Colonic mucosa (tissue), 4 donors: ENCODE data around the gene CAPN9. TPM values are rescaled to one million over a fixed set of nuclear protein-coding genes. Genes with fewer than 3 reads are reported as not detected.

Experiments used
- DNase-seq: peaks from one replicate; pipeline ENCODE4 v3.0.0-alpha.2; 2020
- H3K27ac ChIP-seq: fragments of 200-600 bp; one replicate; pipeline ENCODE4 v1.8.0; 2021
- H3K27me3 ChIP-seq: fragments of 200-600 bp; one replicate; pipeline ENCODE4 v1.8.0; 2021
- H3K36me3 ChIP-seq: fragments of 200-600 bp; one replicate; pipeline ENCODE4 v1.8.0; 2021
- H3K4me1 ChIP-seq: fragments of 200-600 bp; one replicate; pipeline ENCODE4 v1.8.0; 2021; ENCODE audit warnings: mild to moderate bottlenecking
- H3K4me3 ChIP-seq: fragments of 200-600 bp; one replicate; pipeline ENCODE4 v1.8.0; 2021
- H3K9ac ChIP-seq, 2 donors: one replicate each; pipeline ENCODE4 v1.7.0; 2013; ENCODE audit warnings: control low read depth in 2 of 2, low read depth in 2 of 2, low read length in 2 of 2
- H3K9me3 ChIP-seq: fragments of 200-600 bp; one replicate; pipeline ENCODE4 v1.8.0; 2021
- intact Hi-C: fragments of 100-400 bp; cut with DNase I; formaldehyde crosslinking; loops from one replicate; pipeline ENCODE4 v1.14.1; 2022
- total RNA-seq, 2 donors: library from RNA; stranded (reverse); fragmentation: NEBNext Ultra II Directional in 1 of 2; extraction: Animal tissue kit (Norgen Biotek cat#: 25700) in 1 of 2; gene quantifications; one replicate each; pipeline ENCODE4 v1.2.1, GENCODE V29; 2021
- TF ChIP-seq, protein P1 (sequence below): fragments of 200-600 bp; IDR thresholded peaks from one replicate; pipeline ENCODE4 v1.8.0; 2022; ENCODE audit warnings: antibody characterized with exemption, mild to moderate bottlenecking
- donor health status: healthy.
- donor health status: DM: no; HTN: no; CAD: no.
- donor health status: DM: no; HTN: no; CAD: no.

The CAPN9 gene
- total RNA-seq, 2 donors from 2014 or later: 14.3 to 36.3 TPM

DNA sequence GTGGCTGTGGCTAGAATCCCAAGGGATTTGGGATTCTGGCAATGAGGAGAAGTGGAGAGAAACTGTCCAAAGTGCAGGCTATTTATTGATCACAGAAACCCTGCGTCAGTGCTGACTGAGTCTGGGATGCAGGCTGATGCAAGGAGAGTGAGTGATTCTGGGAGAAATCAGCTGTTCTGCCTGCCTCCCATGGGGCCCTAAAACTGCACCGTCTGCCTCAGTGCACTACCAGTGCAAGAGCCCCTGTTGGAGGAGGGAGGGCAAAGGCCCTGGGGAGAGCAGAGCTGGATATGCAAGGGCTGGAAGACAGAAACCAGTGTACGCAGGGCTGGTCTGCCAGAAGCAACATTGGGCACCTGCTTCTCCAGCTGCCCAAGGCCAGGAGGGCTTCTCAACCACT is 78.6 kb downstream of the CAPN9 start:
- Histone ChIP-seq H3K9ac (no peak overlapping the region), H3K27me3 (no peaks in the 10 kb centered on the region), H3K4me1 (no peaks in the 10 kb centered on the region), H3K27ac (no peak overlapping the region), H3K4me3 (no peak overlapping the region), H3K36me3 (no peaks in the 10 kb centered on the region), H3K9me3 (no peaks in the 10 kb centered on the region)
- intact Hi-C loops: no loop called here
- TF ChIP-seq, protein P1, sequence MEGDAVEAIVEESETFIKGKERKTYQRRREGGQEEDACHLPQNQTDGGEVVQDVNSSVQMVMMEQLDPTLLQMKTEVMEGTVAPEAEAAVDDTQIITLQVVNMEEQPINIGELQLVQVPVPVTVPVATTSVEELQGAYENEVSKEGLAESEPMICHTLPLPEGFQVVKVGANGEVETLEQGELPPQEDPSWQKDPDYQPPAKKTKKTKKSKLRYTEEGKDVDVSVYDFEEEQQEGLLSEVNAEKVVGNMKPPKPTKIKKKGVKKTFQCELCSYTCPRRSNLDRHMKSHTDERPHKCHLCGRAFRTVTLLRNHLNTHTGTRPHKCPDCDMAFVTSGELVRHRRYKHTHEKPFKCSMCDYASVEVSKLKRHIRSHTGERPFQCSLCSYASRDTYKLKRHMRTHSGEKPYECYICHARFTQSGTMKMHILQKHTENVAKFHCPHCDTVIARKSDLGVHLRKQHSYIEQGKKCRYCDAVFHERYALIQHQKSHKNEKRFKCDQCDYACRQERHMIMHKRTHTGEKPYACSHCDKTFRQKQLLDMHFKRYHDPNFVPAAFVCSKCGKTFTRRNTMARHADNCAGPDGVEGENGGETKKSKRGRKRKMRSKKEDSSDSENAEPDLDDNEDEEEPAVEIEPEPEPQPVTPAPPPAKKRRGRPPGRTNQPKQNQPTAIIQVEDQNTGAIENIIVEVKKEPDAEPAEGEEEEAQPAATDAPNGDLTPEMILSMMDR: no peak
- DNase-seq: no peak

DNA sequence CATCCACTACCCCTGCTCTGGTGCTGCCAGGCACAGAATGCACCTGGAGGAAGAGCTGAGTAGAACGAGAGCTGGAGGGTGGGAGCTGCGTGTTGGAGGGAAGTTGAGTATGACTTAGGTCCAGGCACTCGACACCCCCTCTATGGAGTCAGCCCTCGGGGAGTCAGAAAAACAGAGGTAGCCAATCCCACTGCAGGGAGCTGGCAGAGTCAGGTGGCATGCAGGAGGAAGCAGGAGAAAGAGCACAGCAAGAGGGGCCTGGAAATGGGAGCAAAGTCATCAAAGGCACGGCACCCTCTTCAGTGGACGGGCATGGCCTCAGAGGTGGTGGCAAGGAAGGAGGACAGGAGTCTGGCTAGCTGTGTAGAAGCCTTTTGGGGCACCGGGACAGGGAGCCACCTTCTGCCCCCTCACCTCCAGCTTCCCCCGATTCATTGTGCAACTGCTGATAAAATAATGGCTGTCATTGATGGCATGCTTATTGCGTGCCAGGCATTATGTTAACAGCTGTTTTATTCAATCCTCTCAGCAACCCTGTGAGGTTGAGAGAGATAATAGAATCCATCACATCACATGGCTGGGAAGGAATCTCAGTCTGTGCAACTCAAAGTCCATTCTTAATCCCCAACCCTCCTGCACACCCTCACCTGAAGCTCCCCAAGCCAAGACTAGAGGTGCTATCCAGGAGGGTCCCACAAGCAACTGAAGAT is 79.1 kb downstream of the CAPN9 start:
- TF ChIP-seq, protein P1: no peak
- DNase-seq: no peak
- Histone ChIP-seq H3K9me3 (no peaks in the 10 kb centered on the region), H3K36me3 (no peaks in the 10 kb centered on the region), H3K9ac (no peak overlapping the region), H3K27me3 (no peaks in the 10 kb centered on the region), H3K27ac (no peak overlapping the region), H3K4me1 (no peaks in the 10 kb centered on the region), H3K4me3 (no peak overlapping the region)
- intact Hi-C loops: no loop called here

DNA sequence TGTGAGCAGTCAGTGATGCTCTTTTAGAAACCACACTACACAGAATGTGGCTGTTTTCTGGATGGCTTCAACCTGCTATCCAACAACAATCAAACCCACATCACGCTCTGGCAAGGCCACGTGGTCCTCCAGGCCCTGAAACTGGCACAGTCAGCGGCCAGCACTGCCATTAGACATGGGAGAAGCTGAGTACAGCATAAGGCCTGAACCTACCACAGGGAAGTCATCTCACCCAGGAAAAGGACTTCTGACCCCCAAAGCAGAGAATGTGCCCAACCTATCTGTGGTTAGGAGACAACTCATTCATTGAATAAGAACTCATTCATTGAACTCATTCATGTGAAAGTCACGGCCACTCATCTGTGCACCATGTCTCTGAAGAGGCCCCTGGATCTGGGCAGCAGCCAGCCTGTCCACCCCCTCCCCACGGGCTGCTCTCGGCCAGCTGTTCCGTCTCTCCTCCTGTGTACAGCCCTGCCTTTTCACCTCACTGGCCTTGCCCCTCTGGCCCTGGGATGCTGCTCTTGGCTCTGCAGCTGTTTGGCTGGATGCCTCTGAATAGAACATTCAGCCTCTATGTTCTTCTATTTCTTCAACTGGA is 80.0 kb downstream of the CAPN9 start:
- no peak for DNase-seq
- Histone ChIP-seq H3K27me3 (no peaks in the 10 kb centered on the region), H3K4me3 (no peak overlapping the region), H3K9ac (no peak overlapping the region), H3K9me3 (no peaks in the 10 kb centered on the region), H3K27ac (no peak overlapping the region), H3K36me3 (no peaks in the 10 kb centered on the region), H3K4me1 (no peaks in the 10 kb centered on the region)
- intact Hi-C loops: no loop called here
- TF ChIP-seq, protein P1: no peak

DNA sequence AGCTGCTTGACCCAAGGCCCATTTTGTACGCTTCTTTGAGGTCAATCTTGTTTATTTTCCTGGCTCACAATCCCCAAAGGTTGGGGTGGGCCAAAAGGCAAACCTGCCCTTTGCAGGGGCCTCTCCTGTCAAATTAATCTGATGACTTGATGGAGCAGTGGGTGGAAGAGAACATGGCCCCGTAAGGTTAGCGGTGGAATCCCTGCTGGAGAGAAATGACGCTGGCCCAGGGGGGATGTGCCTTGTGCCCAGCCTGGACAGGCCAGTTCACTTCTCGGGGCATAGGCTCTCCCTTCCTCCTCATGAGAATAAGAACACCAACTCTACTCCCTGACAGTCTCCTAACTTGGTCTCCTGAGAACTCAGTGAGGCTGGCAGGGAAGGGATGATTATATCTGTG is 80.6 kb downstream of the CAPN9 start:
- no peaks in the 10 kb centered on the region for H3K4me1 ChIP-seq
- no peak overlapping the region for H3K9ac ChIP-seq
- intact Hi-C loops: no loop called here
- H3K4me3 ChIP-seq: no peak overlapping the region
- no peaks in the 10 kb centered on the region for H3K36me3 ChIP-seq
- TF ChIP-seq, protein P1: no peak
- H3K27me3 ChIP-seq: no peaks in the 10 kb centered on the region
- H3K9me3 ChIP-seq: no peaks in the 10 kb centered on the region
- no peak for DNase-seq
- no peak overlapping the region for H3K27ac ChIP-seq

DNA sequence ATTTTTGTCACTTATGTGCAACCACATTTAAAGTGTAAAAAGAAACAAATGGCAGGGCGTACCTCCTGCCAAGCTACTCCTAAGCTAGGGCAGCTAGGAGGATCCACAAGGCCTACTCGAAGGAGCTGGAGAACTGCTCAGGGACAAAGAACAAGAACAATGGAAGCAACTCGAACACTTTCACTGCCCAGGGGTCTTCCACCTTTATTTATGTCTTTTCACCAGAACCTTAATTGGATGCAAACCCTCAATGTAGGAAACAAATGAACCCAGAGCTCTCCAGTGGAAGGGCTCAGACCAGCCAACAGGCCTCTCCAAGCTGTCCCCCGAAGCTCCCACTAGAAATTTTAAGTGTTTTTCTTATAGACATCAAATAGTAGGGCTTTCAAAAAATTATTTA is 81.2 kb downstream of the CAPN9 start:
- H3K4me3 ChIP-seq: no peak overlapping the region
- DNase-seq: no peak
- H3K9me3 ChIP-seq: no peaks in the 10 kb centered on the region
- no peaks in the 10 kb centered on the region for H3K36me3 ChIP-seq
- TF ChIP-seq, protein P1: no peak
- intact Hi-C loops: no loop called here
- no peaks in the 10 kb centered on the region for H3K27me3 ChIP-seq
- no peaks in the 10 kb centered on the region for H3K4me1 ChIP-seq
- no peak overlapping the region for H3K27ac ChIP-seq
- no peak overlapping the region for H3K9ac ChIP-seq
